Measurements from ENCODE around the gene IL27RA. TPM values are rescaled to one million over a fixed set of nuclear protein-coding genes. Genes with fewer than 3 reads are reported as not detected.

The IL27RA gene
- total RNA-seq, 1 experiment from 2014 or later, result 18.3 TPM

DNA sequence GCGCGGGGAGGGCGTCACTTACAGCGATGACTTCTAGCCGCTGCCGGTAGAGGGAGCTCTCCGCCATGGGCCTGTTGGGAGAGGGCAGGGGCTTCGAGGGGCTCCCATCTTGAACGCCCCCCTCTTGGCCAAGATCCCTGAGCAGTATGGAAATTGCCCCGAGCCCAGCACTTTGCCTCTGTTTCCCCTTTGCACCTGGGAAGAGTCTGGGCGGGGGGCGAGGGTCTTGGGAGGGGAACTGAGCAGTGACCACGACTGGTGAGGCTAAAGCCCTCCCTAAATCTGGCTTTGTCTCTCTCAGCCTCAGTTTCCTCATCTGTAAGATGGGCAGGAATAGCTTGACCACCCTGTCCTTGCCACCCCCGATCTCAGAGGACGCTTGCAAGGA is 27.5 kb downstream of the IL27RA start:
- Histone ChIP-seq H3K27me3 (ENCODE audit: insufficient read depth, low read length) (no peaks in the 10 kb centered on the region), H4K20me1 (ENCODE audit: insufficient read depth) (no peaks in the 10 kb centered on the region), H3K79me2 (ENCODE audit: insufficient read depth, low read length) (no peaks in the 10 kb centered on the region), H3K4me1 (ENCODE audit: control insufficient read depth in 1 of 2, insufficient read depth in 2 of 2, low read length in 2 of 2) (peaks cover 22 to 36% of the 10 kb centered on the region in 2 experiments), H3K27ac (ENCODE audit: low read depth, low read length) (no peak overlapping the region), H3K9me3 (ENCODE audit: control insufficient read depth in 1 of 2, insufficient read depth in 1 of 2, low read depth in 1 of 2, low read length in 2 of 2) (no peaks in the 10 kb centered on the region), H2AFZ (ENCODE audit: low read depth, low read length, poor library complexity, severe bottlenecking) (peak overlapping the region; percentile 73), H3K4me2 (ENCODE audit: low read length) (peak overlapping the region; percentile 81), H3K36me3 (ENCODE audit: control insufficient read depth in 1 of 2, insufficient read depth in 2 of 2, low read length in 2 of 2) (no peaks in the 10 kb centered on the region), H3K9me2 (ENCODE audit: insufficient read depth) (no peaks in the 10 kb centered on the region), H3K4me3 (replicated peaks in 1 of 2; ENCODE audit: low read depth in 1 of 2, low read length in 2 of 2) (peak overlapping the region in 1 of 2 experiments; percentile 56; a peak in 2 of 4 replicates), H3K9ac (ENCODE audit: low read length) (0 out of 2 replicates have a peak overlapping the region, but pooled peaks have one; percentile 25)
- ChIA-PET CTCF (interaction anchor here (0.6 to 5.7 kb wide), 16 partner anchors 8 to 218 kb away, joined by 3 to 83 read pairs (median 6); partner anchors contain the start of genes ASF1B, IL27RA, MISP3 and RFX1), POLR2A (interaction anchor here (0.6 kb wide), 2 partner anchors 203 to 428 kb away, joined by 3 to 4 read pairs; no protein-coding TSS in a partner anchor), RAD21 (ENCODE audit: low non-redundant PET in 1 of 2, low total read pairs in 2 of 2, uncharacterized antibody in 2 of 2, unreplicated experiment in 2 of 2) (no interaction called here)
- no peak for TF ChIP-seq ZNF274 (IDR thresholded peaks at IDR 0.05; ENCODE audit: low read depth, low read length)
- peak; percentile 36 for TF ChIP-seq RAD21 (IDR thresholded peaks at IDR 0.05; ENCODE audit: low read depth)
- TF ChIP-seq, protein P1, sequence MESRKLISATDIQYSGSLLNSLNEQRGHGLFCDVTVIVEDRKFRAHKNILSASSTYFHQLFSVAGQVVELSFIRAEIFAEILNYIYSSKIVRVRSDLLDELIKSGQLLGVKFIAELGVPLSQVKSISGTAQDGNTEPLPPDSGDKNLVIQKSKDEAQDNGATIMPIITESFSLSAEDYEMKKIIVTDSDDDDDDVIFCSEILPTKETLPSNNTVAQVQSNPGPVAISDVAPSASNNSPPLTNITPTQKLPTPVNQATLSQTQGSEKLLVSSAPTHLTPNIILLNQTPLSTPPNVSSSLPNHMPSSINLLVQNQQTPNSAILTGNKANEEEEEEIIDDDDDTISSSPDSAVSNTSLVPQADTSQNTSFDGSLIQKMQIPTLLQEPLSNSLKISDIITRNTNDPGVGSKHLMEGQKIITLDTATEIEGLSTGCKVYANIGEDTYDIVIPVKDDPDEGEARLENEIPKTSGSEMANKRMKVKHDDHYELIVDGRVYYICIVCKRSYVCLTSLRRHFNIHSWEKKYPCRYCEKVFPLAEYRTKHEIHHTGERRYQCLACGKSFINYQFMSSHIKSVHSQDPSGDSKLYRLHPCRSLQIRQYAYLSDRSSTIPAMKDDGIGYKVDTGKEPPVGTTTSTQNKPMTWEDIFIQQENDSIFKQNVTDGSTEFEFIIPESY (IDR thresholded peaks at IDR 0.05; ENCODE audit: extremely low read depth, insufficient replicate concordance, low read length), result no peak
- TF ChIP-seq, protein P2, sequence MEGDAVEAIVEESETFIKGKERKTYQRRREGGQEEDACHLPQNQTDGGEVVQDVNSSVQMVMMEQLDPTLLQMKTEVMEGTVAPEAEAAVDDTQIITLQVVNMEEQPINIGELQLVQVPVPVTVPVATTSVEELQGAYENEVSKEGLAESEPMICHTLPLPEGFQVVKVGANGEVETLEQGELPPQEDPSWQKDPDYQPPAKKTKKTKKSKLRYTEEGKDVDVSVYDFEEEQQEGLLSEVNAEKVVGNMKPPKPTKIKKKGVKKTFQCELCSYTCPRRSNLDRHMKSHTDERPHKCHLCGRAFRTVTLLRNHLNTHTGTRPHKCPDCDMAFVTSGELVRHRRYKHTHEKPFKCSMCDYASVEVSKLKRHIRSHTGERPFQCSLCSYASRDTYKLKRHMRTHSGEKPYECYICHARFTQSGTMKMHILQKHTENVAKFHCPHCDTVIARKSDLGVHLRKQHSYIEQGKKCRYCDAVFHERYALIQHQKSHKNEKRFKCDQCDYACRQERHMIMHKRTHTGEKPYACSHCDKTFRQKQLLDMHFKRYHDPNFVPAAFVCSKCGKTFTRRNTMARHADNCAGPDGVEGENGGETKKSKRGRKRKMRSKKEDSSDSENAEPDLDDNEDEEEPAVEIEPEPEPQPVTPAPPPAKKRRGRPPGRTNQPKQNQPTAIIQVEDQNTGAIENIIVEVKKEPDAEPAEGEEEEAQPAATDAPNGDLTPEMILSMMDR (IDR thresholded peaks at IDR 0.05 in 2 of 3, conservative IDR thresholded peaks at IDR 0.05 in 1 of 3; ENCODE audit: borderline replicate concordance in 1 of 3, insufficient read depth in 1 of 3, low read depth in 2 of 3, low read length in 2 of 3), result peak; percentile 41 to 92 (median 90); a peak in 5 of 6 replicates
- intact Hi-C loops (cut with micrococcal nuclease), result no loop called here
- BruUV-seq (replicated peaks), result no TSS peak
- peak; percentile 55; the same call in 1 of the 2 replicates for ATAC-seq
- DNase-seq (ENCODE audit: low read depth, low spot score), result no peak

All from HCT116 (cell line).